ENCODE results near the gene MCC.

Gene MCC

DNA sequence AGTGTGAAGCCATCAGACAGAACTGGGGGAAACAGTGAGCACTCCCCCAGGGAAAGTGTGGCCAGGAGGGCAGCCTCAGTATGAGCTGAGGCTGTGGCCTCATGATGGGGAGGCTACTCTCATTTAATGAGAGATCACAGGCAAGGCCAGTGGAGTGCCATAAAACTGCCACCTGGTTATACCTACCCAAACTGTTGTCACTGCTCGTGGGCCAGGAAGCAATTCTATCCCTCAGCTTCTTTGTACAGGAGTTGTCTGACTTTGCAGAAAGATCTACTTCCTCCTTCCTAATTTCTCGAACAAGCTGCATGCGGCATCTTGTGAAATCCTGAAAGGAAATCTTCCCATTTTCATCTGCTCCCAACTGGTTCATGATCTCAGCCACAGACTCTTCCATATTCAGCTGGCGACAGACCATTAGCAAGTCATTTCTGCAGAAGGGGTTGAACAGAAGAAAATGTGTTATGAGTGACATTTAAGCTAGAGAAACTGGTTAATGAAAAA, 103.4 kb downstream of the MCC start:
- DNase-seq (ENCODE audit: low read depth) = no peak
- H3K4me3 ChIP-seq (replicated peaks; ENCODE audit: low read depth, low read length) = no peak overlapping the region
- TF ChIP-seq, protein P1, sequence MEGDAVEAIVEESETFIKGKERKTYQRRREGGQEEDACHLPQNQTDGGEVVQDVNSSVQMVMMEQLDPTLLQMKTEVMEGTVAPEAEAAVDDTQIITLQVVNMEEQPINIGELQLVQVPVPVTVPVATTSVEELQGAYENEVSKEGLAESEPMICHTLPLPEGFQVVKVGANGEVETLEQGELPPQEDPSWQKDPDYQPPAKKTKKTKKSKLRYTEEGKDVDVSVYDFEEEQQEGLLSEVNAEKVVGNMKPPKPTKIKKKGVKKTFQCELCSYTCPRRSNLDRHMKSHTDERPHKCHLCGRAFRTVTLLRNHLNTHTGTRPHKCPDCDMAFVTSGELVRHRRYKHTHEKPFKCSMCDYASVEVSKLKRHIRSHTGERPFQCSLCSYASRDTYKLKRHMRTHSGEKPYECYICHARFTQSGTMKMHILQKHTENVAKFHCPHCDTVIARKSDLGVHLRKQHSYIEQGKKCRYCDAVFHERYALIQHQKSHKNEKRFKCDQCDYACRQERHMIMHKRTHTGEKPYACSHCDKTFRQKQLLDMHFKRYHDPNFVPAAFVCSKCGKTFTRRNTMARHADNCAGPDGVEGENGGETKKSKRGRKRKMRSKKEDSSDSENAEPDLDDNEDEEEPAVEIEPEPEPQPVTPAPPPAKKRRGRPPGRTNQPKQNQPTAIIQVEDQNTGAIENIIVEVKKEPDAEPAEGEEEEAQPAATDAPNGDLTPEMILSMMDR (IDR thresholded peaks at IDR 0.05; ENCODE audit: low read length, missing control alignments) = no peak

DNA sequence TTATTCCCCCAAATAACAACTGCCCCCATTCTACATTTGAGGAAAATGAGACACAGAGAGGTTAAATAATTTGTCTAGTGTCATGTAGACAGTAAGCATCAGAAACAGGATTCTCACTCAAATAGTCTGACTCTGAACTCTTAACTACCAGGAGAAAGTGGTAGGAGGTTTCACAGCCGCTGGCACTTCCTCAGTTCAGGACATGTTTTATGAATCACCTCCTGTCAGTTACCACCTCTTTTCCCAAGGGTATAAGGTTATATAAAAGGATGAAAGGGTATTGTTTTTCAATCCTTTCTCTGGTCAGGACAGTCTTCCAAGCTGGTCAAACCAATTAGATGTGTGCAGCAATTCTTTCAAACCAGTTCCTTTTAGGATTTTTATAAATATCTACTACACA, 105.5 kb downstream of the MCC start:
- TF ChIP-seq, protein P1 (IDR thresholded peaks at IDR 0.05; ENCODE audit: low read length, missing control alignments) = no peak
- peak; percentile 41 for DNase-seq (ENCODE audit: low read depth)
- no peak overlapping the region for H3K4me3 ChIP-seq (replicated peaks; ENCODE audit: low read depth, low read length)

DNA sequence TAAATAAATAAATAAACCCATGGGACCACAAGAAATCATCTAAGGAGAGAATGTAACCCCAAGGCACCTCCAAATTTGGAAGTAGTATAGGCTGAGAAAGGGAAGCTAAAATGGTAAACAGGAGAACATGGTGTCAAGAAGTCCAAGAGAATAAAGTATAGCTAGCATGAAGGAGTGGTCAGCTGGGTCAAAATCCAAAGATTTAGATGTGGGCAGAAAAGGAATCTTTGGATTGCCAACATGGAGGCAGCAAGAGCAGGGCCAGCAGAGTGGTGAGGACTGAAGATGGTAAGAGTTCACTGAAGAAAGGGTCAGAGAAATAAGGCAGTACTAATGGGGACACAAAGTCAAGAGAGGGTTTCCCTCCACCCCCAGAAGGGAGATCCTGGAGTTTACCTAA, 106.5 kb downstream of the MCC start:
- DNase-seq (ENCODE audit: low read depth) = no peak
- TF ChIP-seq, protein P1 (IDR thresholded peaks at IDR 0.05; ENCODE audit: low read length, missing control alignments) = no peak
- H3K4me3 ChIP-seq (replicated peaks; ENCODE audit: low read depth, low read length) = no peak overlapping the region

DNA sequence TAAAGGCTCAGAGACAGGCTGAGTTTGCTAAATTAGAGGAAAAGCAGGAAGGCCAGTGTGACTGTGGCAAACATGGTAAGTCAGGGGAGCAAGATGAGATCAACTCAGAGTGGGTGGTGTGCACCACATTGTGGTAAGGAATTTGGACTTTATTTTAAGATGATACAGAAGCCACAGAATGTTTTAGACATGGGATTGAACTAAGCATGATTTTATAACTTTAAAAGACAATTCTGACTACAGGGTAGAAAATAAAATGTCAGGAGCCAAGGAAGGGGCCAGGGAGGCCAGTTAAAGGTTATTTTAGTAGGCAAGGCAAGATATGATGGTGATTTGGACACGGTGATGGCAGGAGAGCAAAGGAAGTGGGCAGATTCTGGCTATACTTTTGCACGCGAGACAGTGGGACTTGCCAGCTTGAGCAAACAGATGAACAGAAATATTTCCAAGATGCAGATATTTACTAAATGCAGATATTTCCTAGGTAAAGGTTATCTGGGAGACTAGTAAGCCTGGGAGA, 107.4 kb downstream of the MCC start:
- DNase-seq (ENCODE audit: low read depth) = no peak
- TF ChIP-seq, protein P1 (IDR thresholded peaks at IDR 0.05; ENCODE audit: low read length, missing control alignments) = no peak
- H3K4me3 ChIP-seq (replicated peaks; ENCODE audit: low read depth, low read length) = no peak overlapping the region

DNA sequence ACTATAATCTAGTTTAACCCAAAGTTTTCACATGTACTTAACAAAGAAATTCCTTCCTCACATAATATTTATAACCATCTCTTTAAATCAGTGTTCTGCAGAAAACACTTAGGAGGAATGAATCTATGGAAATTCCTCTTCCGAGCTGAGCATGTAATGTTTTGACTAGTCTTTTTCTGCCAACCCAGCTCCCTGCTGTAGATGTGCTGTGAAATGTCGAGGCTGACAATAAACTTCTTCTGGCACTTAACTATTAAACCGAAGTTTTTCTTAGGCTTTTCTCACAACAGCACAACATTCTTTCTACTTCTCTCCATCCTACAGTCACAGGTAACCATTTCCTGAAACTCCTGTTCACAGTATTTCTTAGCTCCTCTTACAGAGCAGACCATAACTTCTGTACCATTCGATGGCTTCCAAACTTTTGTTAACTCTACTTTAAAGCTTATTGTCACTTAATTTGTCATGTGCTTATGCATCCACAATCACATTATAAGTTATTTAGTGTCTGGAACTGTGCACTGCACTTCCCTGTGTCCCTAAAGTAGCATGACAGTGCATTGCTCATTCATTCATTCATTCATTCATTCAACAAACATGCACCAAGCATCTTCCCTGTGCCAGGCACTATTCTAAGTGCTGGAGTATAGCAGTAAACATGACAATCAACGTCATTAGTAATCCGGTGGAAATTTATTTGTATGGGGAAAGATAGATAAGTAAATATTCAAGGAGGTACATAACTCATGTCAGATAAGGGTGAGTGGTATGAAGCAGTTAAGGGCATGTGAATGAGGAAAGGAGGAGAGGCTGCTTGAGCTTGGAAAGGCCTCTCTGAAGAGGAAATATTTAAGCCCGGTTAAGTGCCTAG, 108.1 kb downstream of the MCC start:
- DNase-seq (ENCODE audit: low read depth) = peak; percentile 46
- no peak overlapping the region for H3K4me3 ChIP-seq (replicated peaks; ENCODE audit: low read depth, low read length)
- TF ChIP-seq, protein P1 (IDR thresholded peaks at IDR 0.05; ENCODE audit: low read length, missing control alignments) = no peak

DNA sequence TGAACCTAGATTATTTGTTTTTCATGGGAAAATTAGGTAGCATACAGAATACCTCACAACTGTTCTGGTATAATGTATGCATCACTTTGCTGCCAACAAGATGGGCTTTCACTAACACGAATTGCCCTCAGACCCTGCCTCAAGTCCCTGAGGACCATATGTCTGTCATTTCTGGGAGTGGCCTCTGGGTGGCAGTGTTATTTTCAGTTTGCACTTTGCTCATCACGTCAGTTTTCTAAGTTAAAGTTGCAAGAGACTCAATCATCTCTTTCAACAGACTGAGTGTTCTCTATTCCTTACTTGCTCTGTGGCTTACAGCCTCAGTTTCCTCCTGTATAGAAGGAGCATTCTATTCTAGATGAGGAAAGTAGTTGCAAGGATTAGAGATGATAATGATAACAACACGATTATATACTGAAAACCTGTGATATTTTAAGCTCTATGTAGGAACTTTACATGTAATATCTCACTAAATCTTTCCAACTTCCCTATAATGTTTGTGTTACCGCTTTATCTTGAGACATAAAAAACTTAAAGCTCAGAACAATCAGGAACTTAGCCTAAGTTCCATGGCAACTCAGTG, 109.2 kb downstream of the MCC start:
- peak; percentile 72 for DNase-seq (ENCODE audit: low read depth)
- TF ChIP-seq, protein P1 (IDR thresholded peaks at IDR 0.05; ENCODE audit: low read length, missing control alignments) = peak; percentile 78
- no peak overlapping the region for H3K4me3 ChIP-seq (replicated peaks; ENCODE audit: low read depth, low read length)
